HG03280 (cell line): Measurements from ENCODE around the gene OR2AG2.
"Not testable (repeated sequence)": the region's sequence is repeated elsewhere in the genome, so short reads cannot be mapped to it uniquely, and the experiment has no call there.

Experiments
- ATAC-seq: cut with Tn5 transposase; IDR thresholded peaks from one replicate; pipeline ENCODE4 v1.9.1; 2021; ENCODE audit warnings: mild to moderate bottlenecking, moderate library complexity; ENCODE audit not compliant: unreplicated experiment

The OR2AG2 gene

GRCh38 chr11:6771926-6772893 is at the start of gene OR2AG2:
OR2AG2 (minus strand) TSS chr11:6771976; CDS start chr11:6768957, 3,019 bp downstream.
- peak; percentile 85 for ATAC-seq

GRCh38 chr11:6818967-6819366 is 47.2 kb upstream of the OR2AG2 start:
- no peak for ATAC-seq

- no peak for ATAC-seq
Observed at GRCh38 chr11:6817694-6818093, 45.9 kb upstream of the OR2AG2 start.

GRCh38 chr11:6813656-6814055 is 41.9 kb upstream of the OR2AG2 start:
- ATAC-seq, result no peak

GRCh38 chr11:6812390-6813005 is 40.7 kb upstream of the OR2AG2 start:
- peak; percentile 91 for ATAC-seq

GRCh38 chr11:6801075-6801474 is 29.3 kb upstream of the OR2AG2 start:
- not testable (repeated sequence) for ATAC-seq

- no peak for ATAC-seq
Observed at GRCh38 chr11:6799402-6799801, 27.6 kb upstream of the OR2AG2 start, which contains the start of gene OR6A2. OR6A2 (minus strand) TSS chr11:6799689; CDS start chr11:6795708, 3,981 bp downstream.

GRCh38 chr11:6794639-6795038 is 22.9 kb upstream of the OR2AG2 start:
- no peak for ATAC-seq

GRCh38 chr11:6790546-6790945 is 18.8 kb upstream of the OR2AG2 start:
- ATAC-seq, result no peak

GRCh38 chr11:6782720-6783119 is 10.9 kb upstream of the OR2AG2 start, which contains the start of gene OR2AG1:
OR2AG1 (plus strand) TSS chr11:6783020; CDS start chr11:6785038, 2,018 bp downstream.
- no peak for ATAC-seq

GRCh38 chr11:6780829-6781228 is 9.1 kb upstream of the OR2AG2 start:
- no peak for ATAC-seq

- no peak for ATAC-seq
Observed at GRCh38 chr11:6778518-6778917, 6.7 kb upstream of the OR2AG2 start.

- ATAC-seq, result peak; percentile 62
Observed at GRCh38 chr11:6757373-6757967, 14.3 kb downstream of the OR2AG2 start.

GRCh38 chr11:6755953-6756347 is 15.8 kb downstream of the OR2AG2 start:
- ATAC-seq, result no peak

GRCh38 chr11:6755303-6755952 is 16.3 kb downstream of the OR2AG2 start:
- no peak for ATAC-seq

GRCh38 chr11:6747097-6747668 is 24.6 kb downstream of the OR2AG2 start:
- ATAC-seq, result no peak

GRCh38 chr11:6746626-6747025 is 25.1 kb downstream of the OR2AG2 start:
- no peak for ATAC-seq

GRCh38 chr11:6746086-6746618 is 25.6 kb downstream of the OR2AG2 start:
- ATAC-seq, result peak; percentile 80

- no peak for ATAC-seq
Observed at GRCh38 chr11:6745465-6746015, 26.2 kb downstream of the OR2AG2 start.

- ATAC-seq, result no peak
Observed at GRCh38 chr11:6745018-6745417, 26.8 kb downstream of the OR2AG2 start.
